ENCODE results near the gene CA10. TPM values are rescaled to one million over a fixed set of nuclear protein-coding genes. Genes with fewer than 3 reads are reported as not detected.

Gene CA10
- total and polyA plus RNA-seq, 5 donors from 2014 or later = not detected

DNA sequence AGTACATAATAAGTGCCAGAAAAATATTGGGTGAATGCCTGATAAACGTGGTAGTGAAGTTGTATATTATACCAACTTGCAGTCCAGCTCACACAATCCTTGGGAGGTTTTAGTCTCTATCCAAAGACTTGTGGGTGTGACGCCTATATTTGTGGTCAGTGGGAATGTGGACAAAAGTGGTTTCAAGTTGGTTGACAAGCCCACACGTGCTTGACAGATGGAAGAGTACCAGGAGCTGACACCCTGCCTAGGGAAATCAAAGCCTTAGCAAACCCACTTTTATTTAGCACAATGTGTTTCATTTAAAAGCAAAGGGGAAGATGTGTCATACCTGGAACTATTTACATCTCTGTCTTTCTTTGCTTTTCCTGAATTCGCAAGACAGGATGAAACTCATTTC lies 79.0 kb downstream of the CA10 start:
- no peaks in the 10 kb centered on the region for H3K36me3 Mint-ChIP-seq

GRCh38 chr17:52071712-52072111 lies 86.8 kb downstream of the CA10 start:
- H3K4me1 ChIP-seq (ENCODE audit: control insufficient read depth, insufficient read depth, low read length, poor library complexity, severe bottlenecking) = no peaks in the 10 kb centered on the region
- Mint-ChIP-seq H3K9me3 (peaks cover 0 to 5% (median 0%) of the 10 kb centered on the region in 7 donors), H3K4me3 (no peak overlapping the region), H3K27ac (no peak overlapping the region), H3K27me3 (peaks cover 6% of the 10 kb centered on the region), H3K4me1 (no peaks in the 10 kb centered on the region), H3K36me3 (no peaks in the 10 kb centered on the region)
- no peaks in the 10 kb centered on the region for H3K27me3 ChIP-seq (ENCODE audit: control insufficient read depth, insufficient read depth, low read length)
- H3K27ac ChIP-seq (ENCODE audit: insufficient read depth, low read length, poor library complexity, severe bottlenecking) = no peak overlapping the region
- H3K9me3 ChIP-seq (ENCODE audit: control insufficient read depth in 2 of 2, low read length in 2 of 2) = no peaks in the 10 kb centered on the region
- ATAC-seq (ENCODE audit: low read depth in 2 of 2) = no peak
- H3K4me3 ChIP-seq (ENCODE audit: low read depth, low read length) = no peak overlapping the region
- no peaks in the 10 kb centered on the region for H3K36me3 ChIP-seq (ENCODE audit: control insufficient read depth, insufficient read depth, low read length)
- no peak for DNase-seq

More for the DNA sequence above, 79.0 kb downstream of the CA10 start:
- Mint-ChIP-seq H3K9me3 (peaks cover 0 to 6% (median 0%) of the 10 kb centered on the region in 7 donors), H3K27ac (no peak overlapping the region), H3K4me1 (peaks cover 0 to 6% (median 0%) of the 10 kb centered on the region in 4 donors), H3K27me3 (no peaks in the 10 kb centered on the region), H3K4me3 (no peak overlapping the region)
- DNase-seq (no peak), ATAC-seq (ENCODE audit: low read depth in 2 of 2) (no peak)
- no peak overlapping the region for H3K4me3 ChIP-seq (ENCODE audit: low read depth, low read length)
- no peaks in the 10 kb centered on the region for H3K36me3 ChIP-seq (ENCODE audit: control insufficient read depth, insufficient read depth, low read length)
- H3K27me3 ChIP-seq (ENCODE audit: control insufficient read depth, insufficient read depth, low read length) = no peaks in the 10 kb centered on the region
- no peak overlapping the region for H3K27ac ChIP-seq (ENCODE audit: insufficient read depth, low read length, poor library complexity, severe bottlenecking)
- no peaks in the 10 kb centered on the region for H3K9me3 ChIP-seq (ENCODE audit: control insufficient read depth in 2 of 2, low read length in 2 of 2)
- no peaks in the 10 kb centered on the region for H3K4me1 ChIP-seq (ENCODE audit: control insufficient read depth, insufficient read depth, low read length, poor library complexity, severe bottlenecking)

DNA sequence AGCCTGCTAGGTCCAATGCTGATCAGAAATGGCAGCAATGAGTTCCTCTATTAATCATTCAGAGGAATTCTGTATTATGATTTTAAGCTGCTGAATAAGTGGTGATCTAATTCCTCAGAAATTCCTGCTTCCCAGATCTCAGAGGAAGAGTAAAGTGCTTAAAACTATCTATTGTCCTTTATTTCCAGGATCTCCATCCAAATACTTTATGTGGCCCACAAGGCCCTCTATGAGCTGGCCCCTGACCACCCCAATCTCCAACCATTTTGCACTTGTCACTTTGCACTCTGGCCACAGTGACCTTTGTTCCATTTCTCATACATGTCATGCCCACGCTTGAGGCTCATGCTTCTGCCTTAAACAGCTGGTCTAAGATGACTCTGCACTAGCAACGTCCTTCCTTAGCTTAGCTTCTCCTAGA lies 93.7 kb downstream of the CA10 start:
- no peak for ATAC-seq (ENCODE audit: low read depth in 2 of 2)

DNA sequence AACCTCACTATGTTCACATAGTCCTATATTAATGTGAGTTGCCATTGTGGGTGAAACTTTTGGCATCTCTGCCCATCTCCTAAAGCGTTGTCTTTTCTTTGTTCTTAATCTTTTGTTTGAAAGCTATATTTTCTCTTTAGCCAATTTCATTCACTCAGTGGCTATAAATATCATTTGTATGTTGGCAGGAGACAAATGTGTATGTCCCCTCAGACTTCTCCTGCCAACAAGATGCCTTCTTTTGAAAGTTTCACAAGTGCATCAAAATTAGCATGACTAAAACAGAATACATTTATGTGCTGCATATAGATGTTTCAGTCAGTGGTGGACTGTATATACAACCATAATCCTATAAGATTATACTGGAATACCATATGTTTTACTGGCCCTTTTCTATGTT lies 109.0 kb downstream of the CA10 start:
- no peak for ATAC-seq (ENCODE audit: low read depth in 2 of 2)
- no peaks in the 10 kb centered on the region for H3K27me3 Mint-ChIP-seq
- H3K27ac ChIP-seq (ENCODE audit: insufficient read depth, low read length, poor library complexity, severe bottlenecking) = no peak overlapping the region
- H3K9me3 Mint-ChIP-seq = peaks cover 0 to 24% (median 3%) of the 10 kb centered on the region in 7 donors
- no peaks in the 10 kb centered on the region for H3K4me1 ChIP-seq (ENCODE audit: control insufficient read depth, insufficient read depth, low read length, poor library complexity, severe bottlenecking)
- peaks cover 1% of the 10 kb centered on the region for H3K27me3 ChIP-seq (ENCODE audit: control insufficient read depth, insufficient read depth, low read length)
- no peak overlapping the region for H3K4me3 Mint-ChIP-seq
- no peaks in the 10 kb centered on the region for H3K36me3 ChIP-seq (ENCODE audit: control insufficient read depth, insufficient read depth, low read length)
- no peaks in the 10 kb centered on the region for H3K4me1 Mint-ChIP-seq
- H3K27ac Mint-ChIP-seq = no peak overlapping the region
- no peak for DNase-seq
- no peaks in the 10 kb centered on the region for H3K9me3 ChIP-seq (ENCODE audit: control insufficient read depth in 2 of 2, low read length in 2 of 2)
- H3K36me3 Mint-ChIP-seq = no peaks in the 10 kb centered on the region
- no peak overlapping the region for H3K4me3 ChIP-seq (ENCODE audit: low read depth, low read length)

More for the DNA sequence above, 93.7 kb downstream of the CA10 start:
- Mint-ChIP-seq H3K27me3 (peaks cover 5% of the 10 kb centered on the region), H3K27ac (no peak overlapping the region), H3K36me3 (no peaks in the 10 kb centered on the region), H3K4me1 (no peaks in the 10 kb centered on the region), H3K9me3 (peaks cover 0 to 3% (median 0%) of the 10 kb centered on the region in 7 donors), H3K4me3 (no peak overlapping the region)
- Histone ChIP-seq H3K4me3 (ENCODE audit: low read depth, low read length) (no peak overlapping the region), H3K36me3 (ENCODE audit: control insufficient read depth, insufficient read depth, low read length) (no peaks in the 10 kb centered on the region), H3K27me3 (ENCODE audit: control insufficient read depth, insufficient read depth, low read length) (peaks cover 1% of the 10 kb centered on the region), H3K9me3 (ENCODE audit: control insufficient read depth in 2 of 2, low read length in 2 of 2) (no peaks in the 10 kb centered on the region), H3K4me1 (ENCODE audit: control insufficient read depth, insufficient read depth, low read length, poor library complexity, severe bottlenecking) (no peaks in the 10 kb centered on the region), H3K27ac (ENCODE audit: insufficient read depth, low read length, poor library complexity, severe bottlenecking) (no peak overlapping the region)
- DNase-seq = no peak

DNA sequence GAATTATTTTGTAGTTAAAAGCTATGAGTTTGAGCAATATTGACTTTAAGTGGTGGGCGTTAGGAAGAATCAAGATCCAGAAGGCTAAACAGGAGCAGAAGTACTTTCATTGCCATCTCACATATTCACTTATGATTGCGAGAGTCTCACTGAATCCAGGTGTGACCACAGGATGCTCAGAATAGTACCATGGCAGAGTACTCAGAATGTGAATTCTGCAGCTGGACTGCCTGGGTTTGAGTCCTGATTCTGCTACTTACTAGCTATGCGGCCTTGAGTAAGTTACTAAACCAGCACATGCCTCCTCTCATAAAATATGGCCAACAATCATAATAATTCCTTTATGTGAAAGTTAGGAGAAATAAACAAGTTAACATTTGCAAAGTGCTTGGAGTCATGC lies 109.5 kb downstream of the CA10 start:
- Mint-ChIP-seq H3K4me1 (no peaks in the 10 kb centered on the region), H3K4me3 (no peak overlapping the region), H3K9me3 (peaks cover 0 to 24% (median 3%) of the 10 kb centered on the region in 7 donors), H3K36me3 (no peaks in the 10 kb centered on the region), H3K27ac (no peak overlapping the region), H3K27me3 (no peaks in the 10 kb centered on the region)
- H3K9me3 ChIP-seq (ENCODE audit: control insufficient read depth in 2 of 2, low read length in 2 of 2) = no peaks in the 10 kb centered on the region
- peaks cover 1% of the 10 kb centered on the region for H3K27me3 ChIP-seq (ENCODE audit: control insufficient read depth, insufficient read depth, low read length)
- H3K4me1 ChIP-seq (ENCODE audit: control insufficient read depth, insufficient read depth, low read length, poor library complexity, severe bottlenecking) = no peaks in the 10 kb centered on the region
- H3K27ac ChIP-seq (ENCODE audit: insufficient read depth, low read length, poor library complexity, severe bottlenecking) = no peak overlapping the region
- no peaks in the 10 kb centered on the region for H3K36me3 ChIP-seq (ENCODE audit: control insufficient read depth, insufficient read depth, low read length)
- H3K4me3 ChIP-seq (ENCODE audit: low read depth, low read length) = no peak overlapping the region
- ATAC-seq (ENCODE audit: low read depth in 2 of 2) (no peak), DNase-seq (no peak)

DNA sequence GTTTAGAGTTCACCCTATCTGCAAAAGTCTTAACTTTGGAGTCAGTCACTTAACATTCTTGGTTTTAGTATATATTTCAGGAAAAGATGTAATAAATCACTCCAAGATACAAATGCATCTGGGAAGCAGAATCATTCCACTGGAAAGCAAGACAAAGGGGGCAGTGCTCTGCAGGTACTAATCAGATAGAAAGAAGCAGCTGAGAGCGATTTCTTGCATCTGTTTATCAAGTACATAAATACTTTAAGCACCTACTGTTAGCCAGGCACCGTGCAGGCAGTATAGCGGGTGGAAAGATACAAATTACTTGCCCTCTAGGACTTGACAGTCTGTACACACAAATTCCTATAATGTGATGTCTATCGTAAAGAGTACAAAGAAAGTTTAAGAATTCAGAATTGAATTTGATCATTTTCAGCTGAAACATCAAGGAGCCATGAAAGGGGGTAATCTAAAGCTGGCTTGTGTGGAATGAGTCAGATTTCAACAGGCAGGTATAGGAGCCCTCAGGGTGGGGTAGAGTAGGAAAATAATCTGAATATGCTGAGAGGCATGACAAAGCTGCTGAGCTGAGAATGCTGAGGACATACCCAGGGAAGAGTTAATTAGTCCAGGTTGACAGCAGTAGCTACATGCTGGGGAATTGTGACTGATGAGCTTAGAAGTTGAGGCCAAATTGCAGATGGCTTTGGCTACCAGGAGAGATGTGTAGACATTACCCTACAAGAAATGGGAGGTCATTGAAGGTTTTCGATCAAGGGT lies 110.2 kb downstream of the CA10 start:
- no peak for ATAC-seq (ENCODE audit: low read depth in 2 of 2)
- Mint-ChIP-seq H3K27ac (no peak overlapping the region), H3K4me1 (no peaks in the 10 kb centered on the region), H3K9me3 (peaks cover 0 to 18% (median 3%) of the 10 kb centered on the region in 7 donors), H3K4me3 (no peak overlapping the region), H3K27me3 (no peaks in the 10 kb centered on the region), H3K36me3 (no peaks in the 10 kb centered on the region)
- Histone ChIP-seq H3K4me1 (ENCODE audit: control insufficient read depth, insufficient read depth, low read length, poor library complexity, severe bottlenecking) (no peaks in the 10 kb centered on the region), H3K4me3 (ENCODE audit: low read depth, low read length) (no peak overlapping the region), H3K9me3 (ENCODE audit: control insufficient read depth in 2 of 2, low read length in 2 of 2) (no peaks in the 10 kb centered on the region), H3K36me3 (ENCODE audit: control insufficient read depth, insufficient read depth, low read length) (no peaks in the 10 kb centered on the region), H3K27me3 (ENCODE audit: control insufficient read depth, insufficient read depth, low read length) (peaks cover 1% of the 10 kb centered on the region), H3K27ac (ENCODE audit: insufficient read depth, low read length, poor library complexity, severe bottlenecking) (no peak overlapping the region)
- no peak for DNase-seq

DNA sequence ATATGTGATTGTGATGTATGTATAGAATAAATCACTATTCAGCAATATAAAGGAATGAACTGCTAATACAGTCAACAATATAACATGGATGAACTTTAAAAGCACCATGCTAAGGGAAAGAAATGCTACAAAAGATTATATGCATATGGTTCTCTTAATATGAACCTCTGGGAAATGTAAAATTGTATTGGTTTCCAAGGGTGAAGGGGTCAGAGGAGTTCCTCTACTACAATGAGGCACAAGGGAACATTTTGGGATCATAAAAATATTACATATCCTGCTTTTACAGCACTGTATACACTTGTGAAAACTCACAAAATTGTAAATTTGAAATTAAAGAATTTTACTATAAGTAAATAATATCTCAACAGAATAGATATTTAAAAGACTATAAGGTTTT lies 111.4 kb downstream of the CA10 start:
- Mint-ChIP-seq H3K4me1 (no peaks in the 10 kb centered on the region), H3K27me3 (no peaks in the 10 kb centered on the region), H3K4me3 (no peak overlapping the region), H3K36me3 (no peaks in the 10 kb centered on the region), H3K9me3 (peaks cover 0 to 14% (median 3%) of the 10 kb centered on the region in 7 donors), H3K27ac (no peak overlapping the region)
- no peaks in the 10 kb centered on the region for H3K36me3 ChIP-seq (ENCODE audit: control insufficient read depth, insufficient read depth, low read length)
- ATAC-seq (ENCODE audit: low read depth in 2 of 2) (no peak), DNase-seq (no peak)
- H3K27me3 ChIP-seq (ENCODE audit: control insufficient read depth, insufficient read depth, low read length) = peaks cover 1% of the 10 kb centered on the region
- H3K9me3 ChIP-seq (ENCODE audit: control insufficient read depth in 2 of 2, low read length in 2 of 2) = no peaks in the 10 kb centered on the region
- H3K4me3 ChIP-seq (ENCODE audit: low read depth, low read length) = no peak overlapping the region
- H3K4me1 ChIP-seq (ENCODE audit: control insufficient read depth, insufficient read depth, low read length, poor library complexity, severe bottlenecking) = no peaks in the 10 kb centered on the region
- H3K27ac ChIP-seq (ENCODE audit: insufficient read depth, low read length, poor library complexity, severe bottlenecking) = no peak overlapping the region

DNA sequence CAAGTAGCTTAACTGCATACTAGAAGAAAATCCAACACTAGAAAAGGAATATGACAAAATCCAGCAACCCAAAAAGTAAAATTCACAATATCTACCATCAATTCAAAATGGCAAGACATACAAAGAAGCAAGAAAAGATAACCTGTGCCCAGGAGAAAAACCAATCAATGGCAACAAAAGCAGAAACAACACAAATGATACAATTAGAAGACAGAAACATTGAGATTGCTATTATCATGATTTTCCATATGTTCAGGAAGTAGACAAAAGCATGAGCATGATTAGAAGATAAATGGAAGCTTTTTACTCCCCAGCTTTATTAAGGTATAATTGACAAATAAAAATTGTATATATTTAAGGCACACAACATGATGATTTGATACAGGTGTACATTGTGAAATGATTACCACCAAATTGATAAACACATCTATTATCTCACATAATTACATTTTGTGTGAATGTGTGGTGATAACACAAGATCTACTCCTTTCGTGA lies 117.3 kb downstream of the CA10 start:
- H3K27ac Mint-ChIP-seq = no peak overlapping the region
- DNase-seq (no peak), ATAC-seq (ENCODE audit: low read depth in 2 of 2) (no peak)
- H3K27me3 ChIP-seq (ENCODE audit: control insufficient read depth, insufficient read depth, low read length) = peaks cover 2% of the 10 kb centered on the region
- H3K4me3 ChIP-seq (ENCODE audit: low read depth, low read length) = no peak overlapping the region
- no peaks in the 10 kb centered on the region for H3K36me3 Mint-ChIP-seq
- H3K9me3 Mint-ChIP-seq = peaks cover 0 to 8% (median 0%) of the 10 kb centered on the region in 7 donors
- no peaks in the 10 kb centered on the region for H3K4me1 Mint-ChIP-seq
- H3K4me1 ChIP-seq (ENCODE audit: control insufficient read depth, insufficient read depth, low read length, poor library complexity, severe bottlenecking) = no peaks in the 10 kb centered on the region
- H3K4me3 Mint-ChIP-seq = no peak overlapping the region
- H3K27ac ChIP-seq (ENCODE audit: insufficient read depth, low read length, poor library complexity, severe bottlenecking) = no peak overlapping the region
- no peaks in the 10 kb centered on the region for H3K36me3 ChIP-seq (ENCODE audit: control insufficient read depth, insufficient read depth, low read length)
- H3K9me3 ChIP-seq (ENCODE audit: control insufficient read depth in 2 of 2, low read length in 2 of 2) = no peaks in the 10 kb centered on the region
- H3K27me3 Mint-ChIP-seq = no peaks in the 10 kb centered on the region
